Measurements from ENCODE around the gene COX17.

Gene COX17

GRCh38 chr3:119643528-119643927, 33.7 kb downstream of the COX17 start:
- DNase-seq (ENCODE audit: low spot score), result no peak

- DNase-seq (ENCODE audit: low spot score), result no peak
Observed at GRCh38 chr3:119642746-119643473, 34.3 kb downstream of the COX17 start.

- DNase-seq (ENCODE audit: low spot score), result no peak
Observed at GRCh38 chr3:119641416-119641815, 35.8 kb downstream of the COX17 start.

- DNase-seq (ENCODE audit: low spot score), result no peak
Observed at GRCh38 chr3:119639494-119640350, 37.5 kb downstream of the COX17 start.

- peak; percentile 8 for DNase-seq (ENCODE audit: low spot score)
Observed at GRCh38 chr3:119637679-119638477, 39.3 kb downstream of the COX17 start.

GRCh38 chr3:119636891-119637611, 40.2 kb downstream of the COX17 start:
- DNase-seq (ENCODE audit: low spot score), result no peak

GRCh38 chr3:119636249-119636648, 41.0 kb downstream of the COX17 start:
- DNase-seq (ENCODE audit: low spot score), result no peak

GRCh38 chr3:119635719-119636118, 41.5 kb downstream of the COX17 start:
- DNase-seq (ENCODE audit: low spot score), result no peak

GRCh38 chr3:119632829-119633228, 44.4 kb downstream of the COX17 start:
- DNase-seq (ENCODE audit: low spot score), result no peak

- no peak for DNase-seq (ENCODE audit: low spot score)
Observed at GRCh38 chr3:119632216-119632615, 45.0 kb downstream of the COX17 start.

- no peak for DNase-seq (ENCODE audit: low spot score)
Observed at GRCh38 chr3:119631516-119631915, 45.7 kb downstream of the COX17 start.

- DNase-seq (ENCODE audit: low spot score), result no peak
Observed at GRCh38 chr3:119630880-119631329, 46.3 kb downstream of the COX17 start.

- no peak for DNase-seq (ENCODE audit: low spot score)
Observed at GRCh38 chr3:119630128-119630879, 46.9 kb downstream of the COX17 start.

GRCh38 chr3:119628816-119629445, 48.3 kb downstream of the COX17 start:
- DNase-seq (ENCODE audit: low spot score), result peak; percentile 30

- DNase-seq (ENCODE audit: low spot score), result peak; percentile 30
Observed at GRCh38 chr3:119628390-119628789, 48.8 kb downstream of the COX17 start.

- peak; percentile 28 for DNase-seq (ENCODE audit: low spot score)
Observed at GRCh38 chr3:119627461-119627860, 49.7 kb downstream of the COX17 start.

GRCh38 chr3:119626196-119626595, 51.0 kb downstream of the COX17 start:
- no peak for DNase-seq (ENCODE audit: low spot score)

- no peak for DNase-seq (ENCODE audit: low spot score)
Observed at GRCh38 chr3:119625451-119626153, 51.6 kb downstream of the COX17 start.

- no peak for DNase-seq (ENCODE audit: low spot score)
Observed at GRCh38 chr3:119624002-119624720, 53.0 kb downstream of the COX17 start.

Data from CD4-positive, alpha-beta T cell treated with Interleukin-2 at 100 ng/mL for 4 hours (primary cell).